Adrenal gland (tissue), 5 donors: Measurements from ENCODE around the gene FHIT.

ENCODE experiments used
- CTCF ChIP-seq, 6 experiments: fragments of 450-650 bp in 4 of 6; fragments of 200-600 bp in 2 of 6; sonication (generic) in 1 of 6; IDR thresholded peaks; 1 replicate in 5 of 6; 2 replicates in 1 of 6; pipeline versions ENCODE4 v1.5.1 to v1.8.0; 2016 to 2021; ENCODE audit warnings: antibody characterized with exemption in 6 of 6, mild to moderate bottlenecking in 2 of 6, moderate library complexity in 1 of 6
- POLR2A ChIP-seq, 2 donors: fragments of 450-650 bp; IDR thresholded peaks; one replicate each; pipeline ENCODE4 v1.6.1; 2017; ENCODE audit warnings: antibody characterized with exemption in 2 of 2, mild to moderate bottlenecking in 2 of 2, moderate library complexity in 1 of 2
- donor health status: DM: no; HTN: no; CAD: no.

DNA sequence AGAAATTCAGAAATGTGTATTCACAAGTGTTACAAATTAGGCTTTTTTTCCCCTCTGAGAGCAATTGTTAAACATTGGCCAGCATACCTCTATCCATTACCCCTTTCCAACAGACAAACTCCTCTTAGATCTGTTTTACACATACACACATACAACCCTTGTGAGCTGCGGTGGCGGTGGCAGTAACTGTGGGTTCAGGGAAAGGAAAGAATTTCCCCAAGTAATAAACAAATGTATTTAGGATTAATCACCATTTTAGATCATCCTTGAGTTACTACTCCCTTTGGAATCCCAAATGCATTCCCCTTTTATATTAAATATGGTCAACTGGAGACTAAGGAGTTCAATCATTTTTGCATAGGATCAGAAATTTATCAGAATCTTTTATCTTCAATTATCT is 667.0 kb downstream of the FHIT start:
- TF ChIP-seq CTCF (IDR thresholded peaks at IDR 0.05) (no peak), POLR2A (IDR thresholded peaks at IDR 0.05) (no peak)
